Ishikawa (cell line): ENCODE results near the gene CDHR5.

Source experiments
- CEBPB ChIP-seq: IDR thresholded peaks from 2 replicates; pipeline ENCODE4 v1.6.1; 2012
- CREB1 ChIP-seq: IDR thresholded peaks from 2 replicates; pipeline ENCODE4 v1.6.1; 2012; ENCODE audit warnings: low read depth
- EGR1 ChIP-seq: IDR thresholded peaks from 2 replicates; pipeline ENCODE4 v1.6.1; 2012
- EP300 ChIP-seq: IDR thresholded peaks from 2 replicates; pipeline ENCODE4 v1.6.1; 2012; ENCODE audit warnings: borderline replicate concordance
- FOXM1 ChIP-seq: IDR thresholded peaks from 2 replicates; pipeline ENCODE4 v1.6.1; 2012; ENCODE audit warnings: low read depth, borderline replicate concordance
- MAX ChIP-seq: IDR thresholded peaks from 2 replicates; pipeline ENCODE4 v1.6.1; 2012
- NFIC ChIP-seq: IDR thresholded peaks from 2 replicates; pipeline ENCODE4 v1.6.1; 2012
- RAD21 ChIP-seq: IDR thresholded peaks from 2 replicates; pipeline ENCODE4 v1.6.1; 2012; ENCODE audit warnings: low read depth
- REST ChIP-seq: IDR thresholded peaks from 2 replicates; pipeline ENCODE4 v1.6.1; 2012; ENCODE audit warnings: low read depth, mild to moderate bottlenecking
- TAF1 ChIP-seq: IDR thresholded peaks from 2 replicates; pipeline ENCODE4 v1.6.1; 2012; ENCODE audit warnings: low read depth, mild to moderate bottlenecking
- TCF12 ChIP-seq: IDR thresholded peaks from 2 replicates; pipeline ENCODE4 v1.6.1; 2012; ENCODE audit warnings: low read depth
- TEAD4 ChIP-seq: IDR thresholded peaks from 2 replicates; pipeline ENCODE4 v1.6.1; 2012
- USF1 ChIP-seq: IDR thresholded peaks from 2 replicates; pipeline ENCODE4 v1.6.1; 2012
- YY1 ChIP-seq: IDR thresholded peaks from 2 replicates; pipeline ENCODE4 v1.6.1; 2012; ENCODE audit warnings: low read depth
- ZBTB7A ChIP-seq: IDR thresholded peaks from 2 replicates; pipeline ENCODE4 v1.6.1; 2012; ENCODE audit warnings: low read depth

The CDHR5 gene

GRCh38 chr11:605286-606129 is 19.2 kb downstream of the CDHR5 start:
- TF ChIP-seq FOXM1 = no peak
- TF ChIP-seq YY1 = no peak
- no peak for TF ChIP-seq CREB1
- no peak for TF ChIP-seq TCF12
- TF ChIP-seq RAD21 = no peak
- TF ChIP-seq TAF1 = no peak
- TF ChIP-seq CEBPB = no peak

GRCh38 chr11:603154-603553 is 21.6 kb downstream of the CDHR5 start:
- no peak for TF ChIP-seq ZBTB7A
- TF ChIP-seq TAF1 = no peak
- TF ChIP-seq FOXM1 = no peak
- TF ChIP-seq MAX = no peak
- TF ChIP-seq NFIC = no peak
- no peak for TF ChIP-seq REST
- TF ChIP-seq RAD21 = no peak
- TF ChIP-seq CREB1 = no peak

GRCh38 chr11:601573-602245 is 23.0 kb downstream of the CDHR5 start:
- TF ChIP-seq EGR1 = no peak
- no peak for TF ChIP-seq EP300
- TF ChIP-seq REST = no peak
- no peak for TF ChIP-seq NFIC
- TF ChIP-seq YY1 = no peak
- TF ChIP-seq FOXM1 = no peak
- no peak for TF ChIP-seq TEAD4
- no peak for TF ChIP-seq USF1
- no peak for TF ChIP-seq CEBPB
- no peak for TF ChIP-seq MAX
- TF ChIP-seq TCF12 = no peak
- TF ChIP-seq ZBTB7A = no peak
- TF ChIP-seq CREB1 = no peak
- no peak for TF ChIP-seq TAF1
- no peak for TF ChIP-seq RAD21

GRCh38 chr11:598005-598680 is 26.6 kb downstream of the CDHR5 start:
- TF ChIP-seq CREB1 (no peak), EGR1 (no peak), TAF1 (no peak), MAX (no peak), RAD21 (no peak), EP300 (no peak), TEAD4 (no peak), USF1 (no peak), YY1 (no peak), FOXM1 (no peak), CEBPB (no peak), NFIC (no peak), TCF12 (no peak), REST (no peak), ZBTB7A (no peak)
